GM10248 (cell line): ENCODE data around the gene CAMTA2.
A peak's percentile ranks its signal among the peaks of the same experiment; 100 is the strongest.

Source experiments
- CTCF ChIA-PET: fragments of 300-600 bp; sonication (Branson Sonifier 250); formaldehyde crosslinking; extraction: SDS; loops from one replicate; lab custom pipeline; 2021; ENCODE audit warnings: antibody characterized with exemption; lab: Yijun Ruan, JAX
- POLR2A ChIA-PET: fragments of 350-650 bp; sonication (Branson Sonifier 250); formaldehyde crosslinking; extraction: SDS; loops from one replicate; lab custom pipeline; 2020; ENCODE audit warnings: antibody characterized with exemption; lab: Yijun Ruan, JAX
- DNase-seq: peaks from one replicate; pipeline ENCODE4 v3.0.0; 2012; ENCODE audit errors: extremely low spot score
- CTCF ChIP-seq: IDR thresholded peaks from 2 replicates; pipeline ENCODE4 v1.5.1; 2012; ENCODE audit warnings: mild to moderate bottlenecking, low read depth; ENCODE audit errors: extremely low read depth, missing control alignments, control extremely low read depth

CAMTA2 gene

DNA sequence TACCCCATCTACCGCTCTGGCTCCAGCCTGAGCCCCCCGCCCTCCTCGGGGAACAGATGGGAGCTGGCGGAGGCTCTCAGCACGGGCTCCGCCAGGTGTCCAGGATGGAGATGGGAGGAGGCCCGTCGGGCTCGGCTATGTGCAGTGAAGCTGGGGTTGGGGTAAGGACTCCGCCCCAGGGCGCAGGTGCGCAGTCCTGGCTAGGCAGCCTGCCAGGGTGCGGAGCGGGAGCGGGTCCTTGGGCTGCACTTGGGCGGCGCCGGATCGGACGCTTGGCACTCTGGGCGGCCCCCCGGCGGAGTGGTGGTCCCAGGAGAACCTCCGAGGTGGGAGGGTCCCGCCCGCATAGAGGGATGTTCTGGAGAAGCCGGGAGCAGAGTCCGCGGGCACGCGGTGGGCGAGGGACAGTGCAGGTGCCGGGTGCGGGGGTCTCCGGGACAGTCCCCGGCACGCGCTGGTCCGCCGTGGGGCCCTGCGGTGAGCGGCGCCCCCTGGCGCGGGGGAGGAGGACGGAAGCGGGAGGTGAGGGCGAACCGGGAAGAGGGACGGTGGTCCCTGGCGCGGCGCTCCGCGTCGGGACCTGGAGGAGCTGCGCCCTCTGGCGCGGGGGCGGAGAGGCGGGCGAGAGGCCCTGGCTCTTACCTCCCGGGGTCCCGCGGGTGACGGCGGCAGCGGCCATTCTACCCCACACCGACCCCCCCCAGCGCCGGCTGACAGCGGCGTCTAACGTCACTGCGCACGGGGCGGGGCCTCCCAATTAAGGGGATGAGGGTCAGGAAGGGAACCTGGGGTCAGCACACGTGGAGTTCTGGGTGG, at the start of gene CAMTA2:
Gene CAMTA2, minus strand, starts transcription at position 725 of the 816 bp plus-strand sequence. CDS start 1,453 bp downstream, outside the sequence.
- CTCF ChIA-PET: interaction anchor here (0.6 to 3.0 kb wide), 17 partner anchors 10 to 78 kb away, joined by 3 to 17 read pairs (median 4); partner anchors contain the start of genes ENO3, INCA1, KIF1C and SPAG7
- POLR2A ChIA-PET: interaction anchor here (0.9 kb wide), 1 partner anchor 11 kb away, joined by 3 read pairs; the partner anchor contains the start of genes INCA1 and KIF1C
- TF ChIP-seq CTCF: peak; percentile 80
- DNase-seq: peak; percentile 90

DNA sequence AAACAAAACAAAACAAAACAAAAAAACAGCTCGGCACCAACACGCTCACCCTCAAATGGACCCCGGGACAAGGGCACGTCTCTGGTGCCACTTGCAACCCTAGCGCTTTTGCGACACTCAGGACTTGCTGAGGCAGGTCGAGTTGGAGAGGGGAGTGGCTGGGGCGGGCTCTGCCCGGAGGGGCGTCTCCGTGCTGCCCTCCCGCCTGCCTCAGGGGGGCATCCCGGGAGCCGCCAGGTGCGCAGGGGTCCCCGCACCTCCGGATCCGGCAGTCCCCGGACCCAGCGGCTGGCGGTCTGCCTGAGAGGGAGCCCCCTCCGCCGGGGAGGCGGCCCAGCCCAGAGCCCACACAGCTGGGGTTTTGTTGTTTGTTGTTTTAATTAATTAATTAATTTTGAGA, 47.8 kb upstream of the CAMTA2 start, which contains the start of gene SLC52A1:
Gene SLC52A1, minus strand, starts transcription at position 112 of the 400 bp plus-strand sequence. CDS start 820 bp downstream, outside the sequence.
- no peak for DNase-seq
- CTCF ChIA-PET: interaction anchor here (2.0 kb wide), 1 partner anchor 11 kb away, joined by 7 read pairs; no protein-coding TSS in a partner anchor
- POLR2A ChIA-PET: interaction anchor here (0.6 kb wide), 3 partner anchors 46 to 447 kb away, joined by 3 to 5 read pairs (median 3); no protein-coding TSS in a partner anchor
- TF ChIP-seq CTCF: no peak

GRCh38 chr17:5034651-5035050, 47.2 kb upstream of the CAMTA2 start:
- DNase-seq: no peak
- ChIA-PET CTCF (no interaction called here), POLR2A (interaction anchor here (0.6 to 0.7 kb wide), 2 partner anchors 18 to 28 kb away, joined by 3 to 4 read pairs; no protein-coding TSS in a partner anchor)
- TF ChIP-seq CTCF: no peak

DNA sequence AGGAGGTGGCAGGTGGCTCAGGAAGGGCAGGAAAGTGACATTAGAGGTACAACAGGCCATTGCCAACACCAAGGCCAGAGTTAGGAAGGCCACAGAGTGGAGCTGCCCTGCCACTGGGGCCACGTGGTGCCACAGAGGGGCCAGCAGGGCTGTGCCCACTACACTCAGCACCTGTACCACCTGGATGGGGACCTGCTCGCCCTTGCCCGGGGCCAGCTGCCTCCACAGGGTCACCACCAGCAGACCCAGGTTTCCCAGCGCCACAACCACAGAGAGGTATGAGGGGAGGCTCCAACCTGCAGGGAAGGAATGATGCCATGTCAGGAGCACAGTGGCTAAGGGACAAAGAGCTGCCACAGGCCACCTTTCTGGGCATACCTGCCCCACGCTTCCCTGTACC, 46.6 kb upstream of the CAMTA2 start:
- no peak for DNase-seq
- ChIA-PET CTCF (no interaction called here), POLR2A (interaction anchor here (0.7 kb wide), 1 partner anchor 17 kb away, joined by 3 read pairs; no protein-coding TSS in a partner anchor)
- TF ChIP-seq CTCF: no peak

DNA sequence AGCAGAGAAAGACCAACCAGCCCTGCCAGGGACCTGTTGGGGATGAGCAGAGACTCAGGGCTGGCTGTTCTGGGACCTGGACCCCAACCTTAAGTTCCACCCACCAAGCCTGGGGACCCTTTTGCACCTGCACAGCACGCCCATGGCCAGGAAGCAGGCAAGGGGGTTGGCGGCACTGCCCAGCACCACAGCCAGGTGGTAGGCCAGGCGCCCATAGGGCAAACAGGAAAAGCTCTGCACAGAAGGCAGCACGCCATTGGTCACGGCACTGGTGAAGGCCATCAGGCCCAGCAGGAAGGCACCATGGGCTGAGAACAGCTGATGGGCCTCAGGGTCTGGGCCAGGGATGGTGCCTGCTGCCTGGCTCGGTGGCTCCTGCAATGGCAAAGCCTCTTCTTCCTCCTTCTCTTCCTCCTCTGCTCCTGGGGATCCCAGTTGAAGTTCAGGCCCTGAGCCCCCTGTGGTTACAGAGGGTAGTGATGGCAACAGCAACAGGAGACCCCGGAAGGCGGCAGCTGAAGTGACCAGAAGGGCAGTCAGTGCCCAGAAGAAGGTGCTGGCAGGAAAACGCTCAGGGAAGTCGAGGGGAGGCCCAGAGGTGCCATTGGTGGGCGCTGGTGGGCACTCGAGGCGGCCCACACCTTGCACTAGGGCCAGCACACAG, 46.0 kb upstream of the CAMTA2 start:
- DNase-seq: no peak
- no peak for TF ChIP-seq CTCF
- POLR2A ChIA-PET: no interaction called here
- CTCF ChIA-PET: no interaction called here

GRCh38 chr17:5032865-5033264, 45.4 kb upstream of the CAMTA2 start:
- ChIA-PET CTCF (interaction anchor here (3.7 kb wide), 1 partner anchor 15 kb away, joined by 35 read pairs; no protein-coding TSS in a partner anchor), POLR2A (no interaction called here)
- TF ChIP-seq CTCF: no peak
- no peak for DNase-seq
